WTC11 (cell line): ENCODE data around the gene FABP7.

Experiments
- AFF4 ChIP-seq: sonication (generic); formaldehyde crosslinking; IDR thresholded peaks from 2 replicates; pipeline ENCODE4 v1.8.1; 2023; ENCODE audit warnings: mild to moderate bottlenecking, missing genetic modification reagents, borderline replicate concordance
- ATF1 ChIP-seq: sonication (generic); formaldehyde crosslinking; IDR thresholded peaks from 2 replicates; pipeline ENCODE4 v1.8.1; 2023; ENCODE audit warnings: mild to moderate bottlenecking, moderate library complexity, missing genetic modification reagents
- CBFB ChIP-seq: sonication (generic); formaldehyde crosslinking; IDR thresholded peaks from 2 replicates; pipeline ENCODE4 v1.8.1; 2022; ENCODE audit warnings: mild to moderate bottlenecking, low read depth, missing genetic modification reagents
- CTCF ChIP-seq: fragments of 200-600 bp; IDR thresholded peaks from 2 replicates; pipeline ENCODE4 v1.8.0; 2022; ENCODE audit warnings: antibody characterized with exemption
- IRF2 ChIP-seq: sonication (generic); formaldehyde crosslinking; IDR thresholded peaks from 2 replicates; pipeline ENCODE4 v1.8.0; 2022; ENCODE audit warnings: low read depth, missing genetic modification reagents, borderline replicate concordance
- NFYB ChIP-seq: sonication (generic); formaldehyde crosslinking; conservative IDR thresholded peaks from 2 replicates; pipeline ENCODE4 v1.8.0; 2022; ENCODE audit warnings: low read depth, missing genetic modification reagents
- NR3C1 ChIP-seq: sonication (generic); formaldehyde crosslinking; conservative IDR thresholded peaks from 2 replicates; pipeline ENCODE4 v1.8.1; 2023; ENCODE audit warnings: low read depth, mild to moderate bottlenecking, missing genetic modification reagents
- USF2 ChIP-seq: sonication (generic); formaldehyde crosslinking; IDR thresholded peaks from 2 replicates; pipeline ENCODE4 v1.8.1; 2023; ENCODE audit warnings: mild to moderate bottlenecking, missing genetic modification reagents, moderate library complexity

DNA sequence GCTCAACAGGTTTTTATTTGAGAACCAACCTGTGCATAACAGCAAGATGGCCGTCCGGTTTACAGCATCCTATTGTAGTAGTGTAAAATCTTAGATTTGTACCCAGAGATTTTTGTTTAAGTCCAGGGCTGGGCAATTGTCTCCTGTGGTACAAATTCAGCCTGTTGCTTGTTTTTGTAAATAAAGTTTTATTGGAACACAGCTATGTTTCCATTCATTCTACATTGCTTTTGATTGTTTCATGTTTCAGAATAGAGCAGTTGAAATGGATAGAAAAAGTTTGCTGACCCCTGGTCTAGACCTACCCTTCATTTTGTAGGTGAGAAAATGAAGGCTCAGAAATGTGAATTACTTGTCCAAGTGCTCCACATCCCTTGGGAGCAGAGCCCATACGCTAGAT is 18.0 kb downstream of the FABP7 start:
- TF ChIP-seq CBFB (CRISPR knock-in tag) (no peak), CTCF (no peak), IRF2 (CRISPR knock-in tag) (no peak), AFF4 (CRISPR knock-in tag) (no peak), NFYB (no peak), ATF1 (CRISPR knock-in tag) (no peak), NR3C1 (CRISPR knock-in tag) (no peak), USF2 (CRISPR knock-in tag) (no peak)
